Activated CD8-positive, alpha-beta memory T cell treated with anti-CD3 and anti-CD28 coated beads, Interleukin-2, amount 50 U/mL, for 4 hours (primary cell): Measurements from ENCODE around the gene ARL17B.
"Not testable (repeated sequence)": the region's sequence is repeated elsewhere in the genome, so short reads cannot be mapped to it uniquely, and the experiment has no call there.

Experiments used
- DNase-seq: peaks from one replicate; pipeline ENCODE4 v3.0.0-alpha.2; 2020

ARL17B gene

DNA sequence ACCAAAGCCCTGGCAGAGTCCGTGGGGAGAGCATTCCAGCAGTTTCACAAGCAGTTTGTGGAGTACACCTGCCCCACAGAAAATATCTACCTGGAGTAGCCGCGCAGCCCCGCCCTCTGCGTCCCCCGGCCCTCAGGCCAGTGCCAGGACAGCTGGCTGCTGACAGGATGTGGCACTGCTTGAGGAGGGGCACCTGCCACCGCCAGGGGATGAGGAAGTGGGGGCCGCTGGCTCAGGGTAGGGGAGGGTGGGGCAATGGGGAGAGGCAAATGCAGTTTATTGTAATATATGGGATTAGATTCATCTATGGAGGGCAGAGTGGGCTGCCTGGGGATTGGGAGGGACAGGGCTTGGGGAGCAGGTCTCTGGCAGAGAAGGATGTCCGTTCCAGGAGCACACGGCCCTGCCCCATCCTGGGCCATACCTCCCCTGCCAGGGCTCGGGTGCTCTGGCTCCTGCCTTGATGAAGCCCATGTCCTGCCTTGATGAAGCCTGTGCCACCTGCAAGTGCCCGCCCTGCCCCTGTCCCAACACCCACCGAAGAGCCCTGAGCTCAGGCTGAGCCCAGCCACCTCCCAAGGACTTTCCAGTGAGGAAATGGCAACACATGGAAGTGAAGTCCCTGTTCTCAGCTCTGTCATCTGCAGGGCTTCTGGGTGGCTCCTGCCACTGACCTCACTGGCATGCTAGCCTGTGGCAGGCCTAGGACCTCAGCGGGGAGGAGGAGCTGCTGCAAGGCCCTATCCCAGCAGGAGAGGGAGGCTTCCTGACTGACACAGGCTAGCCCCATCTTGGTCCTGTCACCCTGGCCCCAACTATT, 116.4 kb downstream of the ARL17B start:
- DNase-seq, result not testable (repeated sequence)

DNA sequence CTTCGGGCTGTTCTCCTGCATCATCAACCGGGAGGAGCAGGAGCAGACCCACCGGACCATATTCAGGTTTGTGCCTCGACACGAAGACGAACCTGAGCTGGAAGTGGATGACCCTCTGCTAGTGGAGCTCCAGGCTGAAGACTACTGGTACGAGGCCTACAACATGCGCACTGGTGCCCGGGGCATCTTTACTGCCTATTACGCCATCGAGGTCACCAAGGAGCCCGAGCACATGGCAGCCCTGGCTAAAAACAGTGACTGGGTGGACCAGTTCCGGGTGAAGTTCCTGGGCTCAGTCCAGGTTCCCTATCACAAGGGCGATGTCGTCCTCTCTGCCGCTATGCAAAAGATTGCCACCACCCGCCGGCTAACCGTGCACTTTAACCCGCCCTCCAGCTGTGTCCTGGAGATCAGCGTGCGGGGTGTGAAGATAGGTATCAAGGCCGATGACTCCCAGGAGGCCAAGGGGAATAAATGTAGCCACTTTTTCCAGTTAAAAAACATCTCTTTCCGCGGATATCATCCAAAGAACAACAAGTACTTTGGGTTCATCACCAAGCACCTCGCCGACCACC, 117.1 kb downstream of the ARL17B start:
- not testable (repeated sequence) for DNase-seq

- not testable (repeated sequence) for DNase-seq
Observed at GRCh38 chr17:46243928-46244327, 117.6 kb downstream of the ARL17B start.

- DNase-seq, result not testable (repeated sequence)
Observed at GRCh38 chr17:46243505-46243904, 118.1 kb downstream of the ARL17B start.

DNA sequence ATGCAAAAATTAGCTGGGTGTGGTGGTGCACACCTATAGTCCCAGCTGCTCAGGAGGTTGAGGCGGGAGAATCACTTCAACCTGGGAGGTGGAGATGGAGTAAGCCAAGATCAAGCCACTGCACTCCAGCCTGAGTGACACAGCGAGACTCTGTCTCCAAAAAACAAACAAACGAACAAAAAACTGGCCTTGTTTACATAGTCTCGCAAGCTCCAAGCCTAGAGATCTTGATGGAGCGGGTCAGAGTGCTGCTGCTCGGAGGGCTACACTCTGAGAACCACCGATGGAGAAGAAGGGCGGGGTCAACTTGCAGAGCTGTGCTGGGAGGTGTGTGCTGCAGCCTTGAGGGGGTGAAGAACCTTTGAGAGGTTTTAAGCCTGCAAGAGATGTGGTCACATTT, 130.2 kb downstream of the ARL17B start:
- not testable (repeated sequence) for DNase-seq

DNA sequence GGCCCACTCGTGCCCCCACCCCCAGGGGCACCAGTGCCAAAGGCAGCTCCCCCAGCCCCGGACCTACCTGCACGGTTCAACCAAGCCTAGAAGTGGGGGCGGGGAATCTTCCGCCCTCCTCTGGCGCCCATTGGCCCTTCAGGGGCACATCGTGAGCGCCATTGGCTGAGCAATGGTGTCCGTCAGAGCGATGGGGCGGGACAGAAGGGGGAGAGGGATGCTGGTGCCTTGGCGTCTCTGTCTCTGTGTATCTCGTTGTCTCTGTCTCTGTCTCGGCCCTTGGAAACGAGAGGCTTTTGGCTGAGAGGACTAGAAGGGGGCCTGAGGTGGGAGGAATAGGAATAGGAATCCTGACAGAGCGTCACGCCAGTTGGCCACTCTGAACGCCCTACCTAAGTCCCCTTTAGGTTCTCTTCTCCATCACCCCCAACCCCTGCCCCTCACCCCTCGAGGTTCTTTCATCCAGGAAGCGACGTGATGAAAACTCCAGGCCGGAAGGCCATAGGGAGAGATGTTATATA, 136.2 kb downstream of the ARL17B start:
- peak; percentile 87 for DNase-seq

DNA sequence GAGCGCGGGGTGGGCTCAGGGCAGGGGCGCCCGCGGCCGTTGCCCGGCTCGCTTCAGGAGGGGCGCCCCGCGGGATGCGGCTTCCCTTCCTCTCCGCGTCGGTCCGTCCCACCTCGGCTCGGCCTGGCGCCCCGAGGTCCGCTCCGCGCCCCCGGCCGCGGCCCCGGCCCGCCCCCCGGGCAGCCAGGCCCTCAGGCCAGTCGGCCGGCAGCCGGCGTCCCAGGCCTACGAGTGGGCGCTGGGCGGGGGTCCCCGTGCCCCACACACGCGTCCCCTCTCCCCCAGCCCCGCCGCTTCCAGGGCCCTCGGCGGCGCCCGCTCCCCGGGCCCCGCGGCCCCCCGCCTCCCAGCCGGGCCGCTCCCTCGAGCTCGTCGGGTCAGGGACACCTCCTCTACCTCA, 136.7 kb downstream of the ARL17B start:
- not testable (repeated sequence) for DNase-seq
